ENCODE measurements around the gene IQSEC3.

DNA sequence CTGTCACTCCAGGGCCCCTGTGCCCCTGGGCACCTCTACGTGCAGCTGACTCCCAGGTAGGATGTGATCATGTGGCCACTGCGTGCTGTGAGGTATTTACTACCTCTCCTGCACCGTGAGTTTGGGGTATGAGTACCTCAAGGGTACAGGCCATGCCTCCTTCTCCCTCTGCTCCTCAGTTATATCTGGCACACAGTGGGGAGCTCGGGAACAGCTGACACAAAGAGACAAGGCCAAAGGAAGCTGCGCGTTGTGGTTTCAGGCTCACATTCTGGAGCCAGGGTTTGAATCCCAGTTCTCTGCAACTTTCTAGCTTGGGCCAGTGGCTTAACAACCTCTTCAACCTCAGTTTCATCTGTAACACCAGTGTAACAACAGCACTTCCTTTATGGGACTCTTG, 155.2 kb downstream of the IQSEC3 start:
- no peak for TF ChIP-seq SP1 (IDR thresholded peaks at IDR 0.05)
- TF ChIP-seq FOXA1 (IDR thresholded peaks at IDR 0.05) = no peak
- no peak for TF ChIP-seq SUZ12 (IDR thresholded peaks at IDR 0.05)
